GM12801 (cell line): ENCODE data around the gene CACNA2D3.

Experiments
- CTCF ChIP-seq: IDR thresholded peaks from one replicate; pipeline ENCODE4 v1.5.1; 2011; ENCODE audit warnings: control low read depth; ENCODE audit not compliant: insufficient read length; ENCODE audit errors: extremely low read depth

CACNA2D3 gene

GRCh38 chr3:54378184-54378583, 255.8 kb downstream of the CACNA2D3 start:
- no peak for TF ChIP-seq CTCF

- TF ChIP-seq CTCF: no peak
Observed at GRCh38 chr3:54384279-54384678, 261.9 kb downstream of the CACNA2D3 start.

- no peak for TF ChIP-seq CTCF
Observed at GRCh38 chr3:54390582-54390981, 268.2 kb downstream of the CACNA2D3 start.

GRCh38 chr3:54393150-54393549, 270.8 kb downstream of the CACNA2D3 start:
- TF ChIP-seq CTCF: no peak

GRCh38 chr3:54408328-54408727, 286.0 kb downstream of the CACNA2D3 start:
- TF ChIP-seq CTCF: no peak

- no peak for TF ChIP-seq CTCF
Observed at GRCh38 chr3:54421943-54422342, 299.6 kb downstream of the CACNA2D3 start.

GRCh38 chr3:54424292-54424691, 301.9 kb downstream of the CACNA2D3 start:
- TF ChIP-seq CTCF: no peak

- TF ChIP-seq CTCF: no peak
Observed at GRCh38 chr3:54426381-54426780, 304.0 kb downstream of the CACNA2D3 start.
